Stimulated activated CD4-positive, alpha-beta T cell treated with anti-CD3 and anti-CD28 coated beads, Interleukin-2, amount 100 ng/mL, for 24 hours (primary cell): Measurements from ENCODE around the gene AGL.
A peak's percentile ranks its signal among the peaks of the same experiment; 100 is the strongest.
"Not testable (repeated sequence)": the region's sequence is repeated elsewhere in the genome, so short reads cannot be mapped to it uniquely, and the experiment has no call there.

Experiments
- DNase-seq, 2 donors: peaks; one replicate each; pipeline ENCODE4 v3.0.0-alpha.2; 2020

Gene AGL

DNA sequence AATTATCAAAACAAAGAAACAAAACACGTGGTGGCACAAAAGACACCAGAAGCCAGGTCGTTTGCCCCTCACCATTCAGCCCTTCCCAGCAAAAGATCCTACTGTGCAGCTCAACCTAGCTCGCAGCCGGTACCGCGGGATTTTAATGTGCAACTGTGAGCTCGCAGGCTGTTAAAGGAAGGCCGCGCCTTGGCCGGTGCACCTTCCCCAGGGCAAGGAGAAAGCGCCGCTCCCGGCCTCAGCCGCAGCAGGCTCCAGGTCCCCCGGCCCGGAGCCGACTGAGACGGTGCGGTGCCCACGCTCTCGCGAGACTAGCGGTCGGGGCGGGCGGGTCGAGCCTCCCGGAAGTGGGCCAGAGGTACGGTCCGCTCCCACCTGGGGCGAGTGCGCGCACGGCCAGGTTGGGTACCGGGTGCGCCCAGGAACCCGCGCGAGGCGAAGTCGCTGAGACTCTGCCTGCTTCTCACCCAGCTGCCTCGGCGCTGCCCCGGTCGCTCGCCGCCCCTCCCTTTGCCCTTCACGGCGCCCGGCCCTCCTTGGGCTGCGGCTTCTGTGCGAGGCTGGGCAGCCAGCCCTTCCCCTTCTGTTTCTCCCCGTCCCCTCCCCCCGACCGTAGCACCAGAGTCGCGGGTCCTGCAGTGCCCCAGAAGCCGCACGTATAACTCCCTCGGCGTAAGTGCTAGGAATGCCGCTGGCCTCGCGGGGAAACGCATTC, at the start of gene AGL:
Gene AGL, plus strand, starts transcription at position 618 of the 715 bp plus-strand sequence. CDS start 682 bp downstream, outside the sequence.
- DNase-seq, result peak; percentile 85 to 90

DNA sequence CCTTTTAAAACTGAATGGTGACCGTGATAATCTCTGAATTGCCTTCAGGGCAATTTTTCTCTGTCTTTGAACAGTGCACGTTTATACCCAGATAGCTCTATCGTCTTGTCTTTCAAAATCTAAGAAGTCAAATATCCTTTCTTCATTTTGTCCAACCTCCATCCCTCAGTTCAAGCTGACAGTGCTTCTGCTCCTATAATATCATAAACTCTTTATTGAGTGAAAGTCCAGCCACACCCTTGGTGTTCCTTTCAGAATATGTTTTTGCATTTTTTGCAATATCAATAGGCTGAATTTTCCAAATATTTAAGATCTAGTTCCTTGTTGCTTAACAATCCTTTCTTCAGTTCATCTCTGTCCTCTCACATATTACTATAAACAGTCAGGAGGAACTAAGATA, 48.6 kb upstream of the AGL start:
- no peak for DNase-seq

DNA sequence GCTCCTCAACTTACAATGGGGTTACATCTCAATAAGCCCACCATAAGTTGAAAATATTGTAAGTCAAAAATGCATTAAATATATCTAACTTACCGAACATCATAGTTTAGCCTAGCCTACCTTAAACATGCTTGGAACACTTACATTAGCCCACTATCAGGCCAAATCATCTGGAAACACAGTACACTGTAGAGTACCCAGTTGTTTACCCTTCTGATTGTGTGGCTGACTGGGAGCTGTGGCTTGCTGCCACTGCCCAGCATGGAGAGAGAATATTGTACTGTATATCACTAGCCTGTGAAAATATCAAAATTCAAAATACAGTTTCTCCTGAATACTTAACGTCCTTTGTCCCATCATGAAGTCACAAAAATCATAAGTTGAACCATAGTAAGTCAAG, 43.3 kb upstream of the AGL start:
- DNase-seq, result no peak

DNA sequence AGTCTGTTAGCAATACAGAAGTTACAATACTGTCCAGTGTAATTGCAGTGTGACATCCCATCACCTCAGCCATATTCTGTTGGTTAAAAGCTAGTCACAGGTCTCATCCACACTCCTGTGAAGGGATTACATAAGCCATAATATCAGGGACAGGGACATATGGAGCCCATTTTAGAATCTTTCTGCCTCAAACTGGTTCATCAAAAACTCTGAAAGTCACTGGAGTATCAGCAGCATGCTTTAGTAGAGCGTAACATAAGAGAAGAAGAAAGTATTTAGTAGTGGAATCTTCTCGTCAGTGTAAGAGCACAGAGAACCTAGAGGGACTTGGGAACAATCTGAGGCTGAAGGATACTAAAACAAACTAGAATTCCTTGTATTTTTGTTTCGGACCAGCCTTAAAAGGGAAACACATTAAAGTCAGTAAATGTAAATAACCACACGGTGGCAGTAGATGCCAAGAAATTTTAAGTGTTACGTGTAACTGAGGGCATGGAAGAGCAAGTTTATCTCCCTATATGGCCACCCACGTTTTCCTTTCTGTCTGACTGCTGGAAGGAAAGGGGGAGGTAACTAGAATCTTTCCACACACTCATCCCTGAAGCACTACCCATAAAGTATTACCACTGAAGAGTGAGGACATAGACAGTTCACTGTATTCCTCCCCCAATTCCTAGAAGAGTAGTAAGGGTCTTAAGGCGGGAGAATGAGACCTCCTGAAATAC, 41.6 kb upstream of the AGL start:
- DNase-seq, result peak in 1 of 2 donors; percentile 29

DNA sequence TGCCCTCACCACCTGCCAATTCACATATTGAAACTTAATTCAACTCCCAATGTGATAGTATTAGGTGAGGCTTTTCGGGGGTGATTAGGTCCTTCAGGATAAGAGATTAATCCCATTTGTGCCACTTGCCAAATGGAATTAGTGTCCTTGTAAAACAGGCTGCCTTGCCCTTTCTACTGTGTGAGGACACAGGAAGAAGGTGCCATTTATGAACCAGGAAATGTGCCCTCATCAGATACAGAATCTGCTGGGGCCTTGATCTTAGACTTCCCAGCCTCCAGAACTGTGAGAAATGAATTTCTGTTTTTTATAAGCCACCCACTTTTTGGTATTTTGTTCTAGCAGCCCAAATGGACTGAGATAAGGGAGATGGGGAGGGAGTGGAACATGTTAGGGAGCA, 39.1 kb upstream of the AGL start:
- no peak for DNase-seq

GRCh38 chr1:99811747-99812146, 38.4 kb upstream of the AGL start:
- DNase-seq, result no peak

GRCh38 chr1:99814373-99814900, 35.7 kb upstream of the AGL start:
- no peak for DNase-seq

GRCh38 chr1:99816656-99817055, 33.5 kb upstream of the AGL start:
- no peak for DNase-seq

DNA sequence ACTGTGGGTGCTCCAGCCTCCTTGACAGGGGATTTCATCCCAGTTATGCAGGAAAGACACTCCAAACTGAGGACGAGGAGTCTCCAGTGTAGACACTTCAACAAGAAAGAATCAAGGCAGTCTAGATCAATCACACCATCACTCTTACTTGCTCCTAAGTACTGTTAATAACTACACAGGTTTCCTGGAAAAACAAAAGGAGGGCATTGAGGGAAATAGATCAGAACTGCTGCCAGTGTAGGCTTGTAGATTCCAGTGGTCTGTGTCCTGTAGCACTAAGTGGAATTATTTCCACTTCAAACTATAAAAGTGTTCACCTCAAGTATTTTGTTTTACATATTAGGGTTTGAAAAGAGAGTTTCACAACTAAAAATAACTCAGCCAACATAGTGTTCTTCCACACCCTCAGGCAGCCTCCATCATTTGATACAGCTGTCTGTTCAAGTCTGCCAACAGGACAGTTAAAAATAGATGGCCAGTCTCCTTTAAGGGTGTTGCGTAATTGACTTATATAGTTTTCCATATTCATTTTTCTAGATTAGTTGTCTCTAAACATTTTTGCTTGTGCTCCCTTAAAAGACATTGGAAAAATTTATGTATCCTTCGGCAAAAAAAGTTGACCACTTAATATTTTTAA, 32.0 kb upstream of the AGL start:
- DNase-seq, result no peak

GRCh38 chr1:99820546-99820945, 29.6 kb upstream of the AGL start:
- peak in 1 of 2 donors; percentile 10 for DNase-seq

- no peak for DNase-seq
Observed at GRCh38 chr1:99825098-99825497, 25.1 kb upstream of the AGL start.

- no peak for DNase-seq
Observed at GRCh38 chr1:99825702-99826101, 24.5 kb upstream of the AGL start.

GRCh38 chr1:99827970-99828369, 22.2 kb upstream of the AGL start:
- no peak for DNase-seq

- DNase-seq, result no peak
Observed at GRCh38 chr1:99829269-99829668, 20.9 kb upstream of the AGL start.

GRCh38 chr1:99833911-99834310, 16.2 kb upstream of the AGL start:
- DNase-seq, result not testable (repeated sequence)

- not testable (repeated sequence) for DNase-seq
Observed at GRCh38 chr1:99836171-99837103, 13.7 kb upstream of the AGL start.

DNA sequence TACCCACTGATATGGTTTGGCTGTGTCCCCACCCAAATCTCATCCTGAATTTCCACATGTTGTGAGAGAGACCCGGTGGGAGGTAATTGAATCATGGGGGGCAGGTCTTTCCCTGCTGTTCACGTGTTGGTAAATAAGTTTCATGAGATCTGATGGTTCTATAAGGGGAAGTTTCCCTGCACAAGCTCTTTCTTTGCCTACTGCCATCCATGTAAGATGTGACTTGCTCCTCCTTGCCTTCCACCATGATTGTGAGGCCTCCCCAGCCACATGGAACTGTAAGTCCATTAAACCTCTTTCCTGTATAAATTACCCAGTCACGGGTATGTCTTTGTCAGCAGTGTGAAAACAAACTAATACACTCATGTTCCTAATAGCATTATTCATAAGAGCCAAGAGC, 9.8 kb upstream of the AGL start:
- not testable (repeated sequence) for DNase-seq

DNA sequence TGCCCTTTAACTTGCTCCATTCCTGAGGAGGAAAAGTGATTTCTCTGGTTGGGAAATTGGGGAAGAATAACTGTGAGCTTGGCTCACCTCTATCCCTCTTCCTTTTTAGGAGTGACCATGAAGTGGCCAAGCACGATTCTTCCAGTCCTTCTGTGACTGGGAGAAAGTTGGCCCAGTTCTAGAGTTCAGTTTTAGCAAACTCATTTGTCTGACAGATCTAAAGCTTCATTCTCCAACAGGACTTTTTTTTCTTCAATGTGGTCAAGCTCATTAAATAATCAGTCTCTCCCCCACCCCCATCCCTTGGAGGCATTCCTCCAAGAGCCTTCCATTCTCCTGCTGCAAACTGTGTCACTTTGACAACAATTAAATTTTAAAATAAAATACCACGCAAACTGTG, 6.4 kb upstream of the AGL start:
- DNase-seq, result no peak

DNA sequence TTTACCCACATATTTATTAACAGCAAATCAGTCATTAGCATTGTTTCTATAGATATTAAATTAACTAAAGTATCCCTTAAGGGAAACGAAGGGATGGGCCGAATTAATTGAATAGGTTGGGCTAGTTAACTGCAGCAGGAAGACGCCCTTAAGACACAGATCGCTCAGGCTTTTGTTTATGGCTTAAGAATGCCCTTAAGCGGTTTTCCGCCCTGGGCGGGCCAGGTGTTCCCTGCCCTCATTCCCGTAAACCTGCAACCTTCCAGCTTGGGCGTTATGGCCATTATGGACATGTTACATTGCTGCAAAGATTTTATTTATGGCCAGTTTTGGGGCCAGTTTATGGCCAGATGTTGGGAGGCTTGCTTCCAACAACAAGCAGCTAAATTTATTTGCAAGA, 5.0 kb upstream of the AGL start:
- DNase-seq, result not testable (repeated sequence)

GRCh38 chr1:99849413-99849743, 783 bp upstream of the AGL start:
- peak in 1 of 2 donors; percentile 22 for DNase-seq

DNA sequence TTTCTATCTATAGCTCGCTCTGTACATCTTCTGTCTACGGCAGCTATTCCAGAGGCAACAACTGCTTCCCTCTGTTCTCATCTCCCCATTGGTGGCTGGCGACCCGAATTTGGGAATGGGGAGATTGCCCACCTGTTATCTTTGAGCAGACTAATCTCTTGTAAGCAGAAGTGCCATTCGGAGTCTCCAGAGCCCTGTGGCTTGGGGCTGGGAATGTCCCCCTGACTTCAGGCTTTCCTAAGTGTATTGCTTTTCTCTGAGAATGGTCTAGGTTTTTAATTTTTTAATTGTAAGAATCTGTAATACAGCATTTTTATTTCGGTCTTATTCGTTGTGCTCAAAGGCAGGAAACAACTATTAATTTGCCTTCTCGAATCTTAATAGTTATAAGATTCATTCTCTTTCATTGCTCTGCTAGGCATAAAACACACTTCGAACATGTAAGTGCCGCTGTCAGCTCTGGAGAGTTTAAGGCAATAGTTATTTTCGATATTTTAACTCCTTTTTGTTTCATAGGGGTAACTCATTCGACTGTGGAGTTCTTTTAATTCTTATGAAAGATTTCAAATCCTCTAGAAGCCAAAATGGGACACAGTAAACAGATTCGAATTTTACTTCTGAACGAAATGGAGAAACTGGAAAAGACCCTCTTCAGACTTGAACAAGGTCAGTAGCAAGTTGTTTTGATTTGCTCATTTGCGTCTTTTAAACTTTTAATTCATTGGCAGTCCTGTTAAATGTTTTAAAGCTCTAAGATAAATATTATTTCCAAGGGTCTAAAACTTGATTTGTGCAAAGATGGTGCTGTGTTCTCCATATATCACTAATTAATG, 514 bp downstream of the AGL start:
- DNase-seq, result no peak
